Effector memory CD4-positive, alpha-beta T cell (primary cell): Measurements from ENCODE around the gene SERPINB4.

Experiments
- DNase-seq, 3 donors: peaks; one replicate each; pipeline ENCODE4 v3.0.0-alpha.2; 2020
- H3K27ac ChIP-seq: 2 replicates; pipeline ENCODE4 v1.7.0; 2013; ENCODE audit warnings: mild to moderate bottlenecking, low read length, moderate library complexity; ENCODE audit not compliant: insufficient read depth, poor library complexity, severe bottlenecking
- H3K27me3 ChIP-seq: replicated peaks from 2 replicates; pipeline ENCODE4 v1.7.0; 2013; ENCODE audit warnings: mild to moderate bottlenecking, low read length; ENCODE audit not compliant: insufficient read depth, control insufficient read depth, poor library complexity, severe bottlenecking
- H3K36me3 ChIP-seq: 2 replicates; pipeline ENCODE4 v1.7.0; 2013; ENCODE audit warnings: mild to moderate bottlenecking, low read length, moderate library complexity; ENCODE audit not compliant: control insufficient read depth, insufficient read depth
- H3K4me1 ChIP-seq: 2 replicates; pipeline ENCODE4 v1.7.0; 2013; ENCODE audit warnings: low read length, mild to moderate bottlenecking; ENCODE audit not compliant: control insufficient read depth, insufficient read depth, poor library complexity, severe bottlenecking
- H3K4me3 ChIP-seq: 2 replicates; pipeline ENCODE4 v1.7.0; 2013; ENCODE audit warnings: low read length, low read depth, mild to moderate bottlenecking; ENCODE audit not compliant: insufficient read depth, poor library complexity, severe bottlenecking
- H3K9me3 ChIP-seq: 2 replicates; pipeline ENCODE4 v1.7.0; 2013; ENCODE audit warnings: mild to moderate bottlenecking, low read length, moderate library complexity; ENCODE audit not compliant: control insufficient read depth

The SERPINB4 gene

DNA sequence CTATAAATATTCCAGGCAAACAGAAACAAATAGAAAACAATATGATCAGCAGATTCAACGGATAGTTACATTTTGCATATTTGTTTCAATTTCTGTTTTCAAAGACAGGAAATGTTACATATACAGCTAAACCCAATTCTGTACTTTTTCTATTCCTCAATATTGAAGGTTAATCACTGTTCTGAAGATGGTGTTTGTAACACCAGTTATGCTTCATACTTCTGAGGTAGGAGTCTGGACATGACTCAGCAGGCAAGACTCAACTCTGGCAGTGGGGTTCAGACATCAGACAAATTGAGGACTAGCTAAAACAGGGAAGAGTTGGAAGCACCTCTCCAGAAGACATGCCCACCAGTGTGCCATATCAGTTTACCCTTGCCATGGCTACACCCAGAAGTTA lies 40.3 kb downstream of the SERPINB4 start:
- Histone ChIP-seq H3K4me3 (no peak overlapping the region), H3K4me1 (no peaks in the 10 kb centered on the region), H3K27me3 (no peaks in the 10 kb centered on the region), H3K9me3 (no peaks in the 10 kb centered on the region), H3K36me3 (no peaks in the 10 kb centered on the region), H3K27ac (no peak overlapping the region)
- DNase-seq: no peak

DNA sequence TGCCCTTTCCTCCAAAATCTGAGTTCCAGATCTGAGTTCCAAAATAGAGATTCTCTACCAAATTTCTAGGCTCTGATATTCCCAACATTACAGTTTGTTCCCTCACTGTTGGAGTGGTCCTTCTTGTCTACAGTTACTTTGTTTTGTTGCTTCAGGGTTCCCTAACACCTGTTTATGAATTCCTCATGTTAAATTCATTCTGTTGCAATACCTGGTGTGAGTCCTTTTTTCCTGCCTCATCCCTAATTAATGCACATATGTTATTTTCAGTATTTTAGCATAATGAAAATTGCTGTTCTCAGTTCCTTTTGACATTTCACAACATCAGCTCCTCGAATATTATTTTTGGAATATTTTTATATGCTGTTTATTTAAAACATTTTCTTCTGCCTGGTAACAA lies 40.7 kb downstream of the SERPINB4 start:
- no peaks in the 10 kb centered on the region for H3K27me3 ChIP-seq
- H3K9me3 ChIP-seq: no peaks in the 10 kb centered on the region
- no peaks in the 10 kb centered on the region for H3K36me3 ChIP-seq
- H3K4me1 ChIP-seq: no peaks in the 10 kb centered on the region
- H3K27ac ChIP-seq: no peak overlapping the region
- no peak for DNase-seq
- no peak overlapping the region for H3K4me3 ChIP-seq

DNA sequence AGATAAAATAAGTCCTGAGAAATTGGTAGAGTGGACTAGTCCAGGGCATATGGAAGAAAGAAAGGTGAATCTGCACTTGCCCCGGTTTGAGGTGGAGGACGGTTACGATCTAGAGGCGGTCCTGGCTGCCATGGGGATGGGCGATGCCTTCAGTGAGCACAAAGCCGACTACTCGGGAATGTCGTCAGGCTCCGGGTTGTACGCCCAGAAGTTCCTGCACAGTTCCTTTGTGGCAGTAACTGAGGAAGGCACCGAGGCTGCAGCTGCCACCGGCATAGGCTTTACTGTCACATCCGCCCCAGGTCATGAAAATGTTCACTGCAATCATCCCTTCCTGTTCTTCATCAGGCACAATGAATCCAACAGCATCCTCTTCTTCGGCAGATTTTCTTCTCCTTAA lies 47.1 kb downstream of the SERPINB4 start:
- no peak overlapping the region for H3K4me3 ChIP-seq
- H3K4me1 ChIP-seq: no peaks in the 10 kb centered on the region
- no peak overlapping the region for H3K27ac ChIP-seq
- DNase-seq: no peak
- H3K36me3 ChIP-seq: no peaks in the 10 kb centered on the region
- H3K27me3 ChIP-seq: no peaks in the 10 kb centered on the region
- no peaks in the 10 kb centered on the region for H3K9me3 ChIP-seq

DNA sequence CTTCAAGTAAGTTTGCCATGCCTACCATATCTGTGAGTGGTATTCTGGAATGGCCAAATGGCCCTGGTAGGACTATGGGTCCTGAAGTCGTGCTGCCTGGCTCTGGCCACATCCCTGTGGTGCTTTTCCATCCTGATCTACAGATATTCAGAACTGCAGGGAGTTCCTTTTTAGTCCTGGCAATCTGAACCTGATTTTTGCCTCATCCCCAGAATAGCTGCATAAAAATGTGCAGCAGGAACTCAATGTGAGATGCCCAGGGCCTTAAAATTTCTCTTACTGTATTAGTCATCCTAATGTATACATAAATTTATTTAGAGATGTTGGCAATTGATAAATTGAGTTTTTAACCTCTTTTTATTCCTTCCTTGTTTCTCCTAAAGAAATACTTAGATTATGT lies 51.6 kb downstream of the SERPINB4 start:
- Histone ChIP-seq H3K4me3 (no peak overlapping the region), H3K9me3 (no peaks in the 10 kb centered on the region), H3K36me3 (no peaks in the 10 kb centered on the region), H3K27me3 (no peaks in the 10 kb centered on the region), H3K27ac (no peak overlapping the region), H3K4me1 (no peaks in the 10 kb centered on the region)
- DNase-seq: no peak

DNA sequence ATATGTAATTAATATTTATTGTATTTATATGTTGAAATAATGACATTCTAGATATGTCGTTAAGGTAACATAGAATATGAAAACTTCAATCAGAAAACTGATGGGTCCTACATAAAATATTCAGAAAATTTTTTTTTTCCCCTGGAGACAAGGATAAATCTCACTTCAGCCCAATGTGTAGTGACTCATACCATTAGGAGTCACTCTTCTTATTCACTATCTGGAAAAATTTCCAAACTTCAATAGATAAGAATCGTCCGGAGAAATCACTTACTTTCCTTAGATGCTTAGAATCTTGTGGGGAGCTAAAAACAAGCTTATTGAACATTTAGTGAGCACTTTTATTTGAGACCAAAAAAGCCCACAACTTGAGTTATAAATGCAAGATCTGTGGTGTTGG lies 52.3 kb downstream of the SERPINB4 start:
- no peaks in the 10 kb centered on the region for H3K9me3 ChIP-seq
- H3K27me3 ChIP-seq: no peaks in the 10 kb centered on the region
- DNase-seq: no peak
- no peak overlapping the region for H3K4me3 ChIP-seq
- no peaks in the 10 kb centered on the region for H3K36me3 ChIP-seq
- H3K4me1 ChIP-seq: no peaks in the 10 kb centered on the region
- no peak overlapping the region for H3K27ac ChIP-seq

DNA sequence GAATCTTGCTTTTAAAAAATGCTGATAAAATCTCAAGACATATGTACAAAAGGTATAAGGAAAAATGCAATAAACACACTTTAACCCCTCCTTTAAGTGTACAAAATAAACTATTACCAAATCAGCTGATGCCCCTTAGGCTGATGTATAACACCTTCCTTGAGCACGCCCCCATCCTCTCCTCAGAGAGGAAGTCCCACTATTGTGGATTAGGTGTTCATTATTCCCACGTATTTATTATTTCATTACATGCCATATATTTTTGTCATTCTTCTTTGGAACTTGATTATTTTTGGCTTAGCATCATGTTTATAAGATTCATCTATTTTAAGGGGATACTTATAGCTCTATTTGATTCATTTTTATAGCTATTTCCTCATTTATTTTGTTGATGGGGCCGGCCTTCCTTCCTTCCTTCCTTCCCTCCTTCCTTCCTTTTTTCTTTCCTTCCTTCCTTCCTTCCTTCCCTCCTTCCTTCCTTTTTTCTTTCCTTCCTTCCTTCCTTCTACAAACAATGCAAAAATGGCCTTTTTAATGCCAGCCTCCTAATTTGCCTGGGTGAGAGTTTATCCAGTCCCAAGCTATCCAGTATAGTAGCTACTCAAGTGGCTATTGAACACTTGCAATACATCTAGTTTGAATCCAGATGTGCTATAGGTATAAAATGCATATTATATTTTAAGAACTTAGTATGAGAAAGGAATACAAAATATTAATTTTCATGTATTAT lies 52.9 kb downstream of the SERPINB4 start:
- Histone ChIP-seq H3K36me3 (no peaks in the 10 kb centered on the region), H3K27ac (no peak overlapping the region), H3K4me3 (no peak overlapping the region), H3K4me1 (no peaks in the 10 kb centered on the region), H3K9me3 (no peaks in the 10 kb centered on the region), H3K27me3 (no peaks in the 10 kb centered on the region)
- no peak for DNase-seq

DNA sequence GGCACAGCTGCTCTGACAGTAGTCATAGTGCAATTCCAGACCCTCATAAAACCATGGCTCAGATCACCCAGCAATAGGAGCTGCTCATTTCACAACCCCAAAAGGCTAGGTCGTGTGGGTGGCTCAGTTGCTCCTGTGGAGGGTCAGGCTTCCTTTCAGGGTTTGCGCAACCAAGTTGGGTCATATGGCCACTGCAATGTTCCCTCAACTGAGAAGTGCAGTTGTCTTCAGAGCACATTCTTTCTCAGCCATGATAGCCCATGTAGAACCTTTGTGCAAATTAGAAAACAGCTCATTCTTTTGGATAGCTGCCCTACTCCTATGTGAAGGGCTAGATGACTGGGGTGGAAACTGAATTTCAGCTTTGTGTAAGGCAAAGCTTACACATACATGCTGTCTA lies 53.7 kb downstream of the SERPINB4 start:
- Histone ChIP-seq H3K27me3 (no peaks in the 10 kb centered on the region), H3K27ac (no peak overlapping the region)

DNA sequence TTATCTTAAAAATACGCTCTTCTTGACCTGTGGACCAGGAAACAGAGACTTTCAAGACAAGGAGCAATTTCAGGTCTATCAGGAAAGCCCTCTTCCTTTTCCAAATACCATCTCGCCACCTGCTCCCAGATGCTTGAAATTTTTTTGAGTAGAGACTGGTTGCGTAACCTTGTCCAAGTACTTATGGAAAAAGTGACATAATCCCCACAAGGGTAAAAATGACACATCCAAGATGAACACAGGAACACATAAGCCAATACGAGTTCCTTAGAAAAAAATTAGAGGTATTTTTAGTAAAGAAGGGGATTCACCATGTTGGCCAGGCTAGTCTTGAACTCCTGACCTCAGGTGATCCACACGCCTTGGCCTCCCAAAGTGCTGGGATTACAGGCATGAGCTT lies 55.1 kb downstream of the SERPINB4 start:
- H3K36me3 ChIP-seq: no peaks in the 10 kb centered on the region
- H3K27me3 ChIP-seq: no peaks in the 10 kb centered on the region
- H3K9me3 ChIP-seq: no peaks in the 10 kb centered on the region
- no peak for DNase-seq
- H3K27ac ChIP-seq: no peak overlapping the region
- H3K4me1 ChIP-seq: no peaks in the 10 kb centered on the region
- H3K4me3 ChIP-seq: no peak overlapping the region

More for the DNA sequence above, 53.7 kb downstream of the SERPINB4 start:
- no peak for DNase-seq
- Histone ChIP-seq H3K4me3 (no peak overlapping the region), H3K36me3 (no peaks in the 10 kb centered on the region), H3K9me3 (no peaks in the 10 kb centered on the region), H3K4me1 (no peaks in the 10 kb centered on the region)
